Neuronal stem cell (in vitro differentiated cells): Measurements from ENCODE around the gene OR2T27. TPM values are rescaled to one million over a fixed set of nuclear protein-coding genes. Genes with fewer than 3 reads are reported as not detected.
"Not testable (repeated sequence)": the region's sequence is repeated elsewhere in the genome, so short reads cannot be mapped to it uniquely, and the experiment has no call there.

Source experiments
- DNase-seq: peaks from one replicate; pipeline ENCODE4 v3.0.0-alpha.2; 2013; ENCODE audit warnings: low spot score
- H2AFZ ChIP-seq: one replicate; pipeline ENCODE4 v1.6.1; 2013; ENCODE audit warnings: mild to moderate bottlenecking, low read length, inconsistent platforms
- H2AK5ac ChIP-seq: 2 replicates; pipeline ENCODE4 v1.6.1; 2013; ENCODE audit warnings: low read depth, mild to moderate bottlenecking, inconsistent platforms, low read length, moderate library complexity, mixed read lengths
- H2BK120ac ChIP-seq: 2 replicates; pipeline ENCODE4 v1.6.1; 2013; ENCODE audit warnings: low read depth, mild to moderate bottlenecking, inconsistent platforms, low read length, moderate library complexity, mixed read lengths
- H2BK12ac ChIP-seq: one replicate; pipeline ENCODE4 v1.6.1; 2013; ENCODE audit warnings: low read length, inconsistent platforms
- H2BK15ac ChIP-seq: 2 replicates; pipeline ENCODE4 v1.6.1; 2013; ENCODE audit warnings: mild to moderate bottlenecking, low read length, inconsistent platforms, mixed read lengths
- H2BK5ac ChIP-seq: one replicate; pipeline ENCODE4 v1.6.1; 2013; ENCODE audit warnings: inconsistent platforms, mild to moderate bottlenecking, low read length, moderate library complexity
- H3K14ac ChIP-seq: one replicate; pipeline ENCODE4 v1.6.1; 2013; ENCODE audit warnings: low read length, inconsistent platforms
- H3K18ac ChIP-seq: 2 replicates; pipeline ENCODE4 v1.6.1; 2013; ENCODE audit warnings: low read length, inconsistent platforms
- H3K23ac ChIP-seq: 2 replicates; pipeline ENCODE4 v1.6.1; 2013; ENCODE audit warnings: low read depth, mild to moderate bottlenecking, mixed read lengths, low read length, inconsistent platforms; ENCODE audit not compliant: poor library complexity
- H3K27ac ChIP-seq: replicated peaks from 3 replicates; pipeline ENCODE4 v1.5.1; 2013; ENCODE audit warnings: low read length, inconsistent platforms
- H3K27me3 ChIP-seq, 3 experiments: 2 replicates each; pipeline ENCODE4 v1.6.1; 2013; ENCODE audit warnings: low read length in 3 of 3, mild to moderate bottlenecking in 2 of 3, inconsistent platforms in 1 of 3, low read depth in 1 of 3, mixed read lengths in 1 of 3, moderate library complexity in 1 of 3; ENCODE audit not compliant: control insufficient read depth in 3 of 3, insufficient read depth in 3 of 3
- H3K36me3 ChIP-seq, 2 donors: replicated peaks in 1 of 2; 2 replicates each; pipeline ENCODE4 v1.6.1; 2013; ENCODE audit warnings: low read length in 2 of 2; ENCODE audit not compliant: control insufficient read depth in 2 of 2, insufficient read depth in 2 of 2
- H3K4ac ChIP-seq: 2 replicates; pipeline ENCODE4 v1.6.1; 2013; ENCODE audit warnings: inconsistent platforms, mild to moderate bottlenecking, low read length, moderate library complexity
- H3K4me1 ChIP-seq, 2 donors: 1 replicate in 1 of 2; 2 replicates in 1 of 2; pipeline ENCODE4 v1.6.1; 2013; ENCODE audit warnings: low read length in 2 of 2, low read depth in 1 of 2; ENCODE audit not compliant: control insufficient read depth in 2 of 2, insufficient read depth in 1 of 2
- H3K4me2 ChIP-seq: one replicate; pipeline ENCODE4 v1.6.1; 2013; ENCODE audit warnings: mild to moderate bottlenecking, low read length, inconsistent platforms; ENCODE audit not compliant: insufficient read depth, poor library complexity, severe bottlenecking
- H3K4me3 ChIP-seq, 2 donors: 2 replicates each; pipeline ENCODE4 v1.5.1; 2013; ENCODE audit warnings: low read length in 2 of 2, mild to moderate bottlenecking in 2 of 2, inconsistent platforms in 1 of 2, moderate library complexity in 1 of 2
- H3K79me1 ChIP-seq: one replicate; pipeline ENCODE4 v1.6.1; 2013; ENCODE audit warnings: low read depth, mild to moderate bottlenecking, inconsistent platforms, low read length, moderate library complexity
- H3K9ac ChIP-seq: one replicate; pipeline ENCODE4 v1.6.1; 2013; ENCODE audit warnings: mild to moderate bottlenecking, low read depth, low read length, inconsistent platforms; ENCODE audit not compliant: poor library complexity
- H3K9me3 ChIP-seq, 2 donors: replicated peaks in 1 of 2; 2 replicates each; pipeline versions ENCODE3 to v1.6.1; 2013; ENCODE audit warnings: low read length in 2 of 2, mild to moderate bottlenecking in 2 of 2, inconsistent platforms in 1 of 2, low read depth in 1 of 2, mixed read lengths in 1 of 2, moderate library complexity in 1 of 2; ENCODE audit not compliant: control insufficient read depth in 2 of 2, insufficient read depth in 1 of 2
- H4K8ac ChIP-seq: one replicate; pipeline ENCODE4 v1.6.1; 2013; ENCODE audit warnings: low read depth, mild to moderate bottlenecking, inconsistent platforms, low read length, moderate library complexity
- H4K91ac ChIP-seq: one replicate; pipeline ENCODE4 v1.6.1; 2013; ENCODE audit warnings: low read length, low read depth, mild to moderate bottlenecking, inconsistent platforms; ENCODE audit not compliant: poor library complexity
- whole genome bisulfite sequencing, 2 donors: extraction: QIAGEN DNeasy Blood & Tissue Kit; methylation state at CpG; one replicate each; pipeline ENCODE4 v1.1.7; 2013; ENCODE audit warnings: missing lambda C conversion rate in 2 of 2, mixed read lengths in 1 of 2; ENCODE audit not compliant: insufficient read length in 2 of 2, insufficient replicate concordance in 1 of 2; ENCODE audit errors: extremely low coverage in 2 of 2; 5-methylcytosine and 5-hydroxymethylcytosine counted together
- polyA plus RNA-seq, 2 experiments: library from polyadenylated mRNA; stranded (reverse); fragments of 200-250 nt; gene quantifications; one replicate each; pipeline ENCODE4 v1.2.3, GENCODE V29; 2013

Gene OR2T27, protein sequence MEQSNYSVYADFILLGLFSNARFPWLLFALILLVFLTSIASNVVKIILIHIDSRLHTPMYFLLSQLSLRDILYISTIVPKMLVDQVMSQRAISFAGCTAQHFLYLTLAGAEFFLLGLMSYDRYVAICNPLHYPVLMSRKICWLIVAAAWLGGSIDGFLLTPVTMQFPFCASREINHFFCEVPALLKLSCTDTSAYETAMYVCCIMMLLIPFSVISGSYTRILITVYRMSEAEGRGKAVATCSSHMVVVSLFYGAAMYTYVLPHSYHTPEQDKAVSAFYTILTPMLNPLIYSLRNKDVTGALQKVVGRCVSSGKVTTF
- polyA plus RNA-seq (2013, experiment 1 of 2), result not detected
- not detected for polyA plus RNA-seq (2013, experiment 2 of 2)

- H2BK5ac ChIP-seq, H2AFZ ChIP-seq, H3K27ac ChIP-seq, H3K9ac ChIP-seq, H3K18ac ChIP-seq, H3K79me1 ChIP-seq, H3K4ac ChIP-seq, H3K4me2 ChIP-seq, H3K9me3 ChIP-seq, H2AK5ac ChIP-seq, H3K4me3 ChIP-seq, H3K23ac ChIP-seq, H3K36me3 ChIP-seq, H2BK15ac ChIP-seq, H2BK120ac ChIP-seq, H3K14ac ChIP-seq, H2BK12ac ChIP-seq, H3K4me1 ChIP-seq, H4K8ac ChIP-seq, H3K27me3 ChIP-seq, H4K91ac ChIP-seq, DNase-seq: not testable (repeated sequence)
- WGBS, 2 donors, result no CpG with 5 or more reads among the region's 3 CpGs
Observed at GRCh38 chr1:248655354-248655753, at the start of gene OR2T27. Gene OR2T27, minus strand, starts transcription at chr1:248655528. Its CDS starts 4,644 bp downstream, at chr1:248650884.

- Histone ChIP-seq H2BK15ac (no peak overlapping the region), H2BK5ac (no peak overlapping the region), H3K18ac (no peak overlapping the region), H3K23ac (no peak overlapping the region), H2AFZ (no peak overlapping the region), H4K91ac (no peak overlapping the region), H3K9ac (no peak overlapping the region), H2AK5ac (no peak overlapping the region), H3K27ac (no peak overlapping the region), H3K14ac (no peak overlapping the region), H2BK120ac (no peak overlapping the region), H3K4me1 (no peaks in the 10 kb centered on the region), H3K27me3 (peaks cover 0 to 2% (median 0%) of the 10 kb centered on the region in 3 experiments), H3K9me3 (peaks cover 0 to 18% of the 10 kb centered on the region in 2 donors), H3K4ac (no peak overlapping the region), H3K79me1 (no peaks in the 10 kb centered on the region), H2BK12ac (no peak overlapping the region), H3K4me3 (no peak overlapping the region), H3K4me2 (no peak overlapping the region), H3K36me3 (no peaks in the 10 kb centered on the region), H4K8ac (no peak overlapping the region)
- no peak for DNase-seq
- no CpG with 5 or more reads among the region's 2 CpGs for WGBS, 2 donors
Observed at GRCh38 chr1:248704606-248705005, 49.3 kb upstream of the OR2T27 start.

DNA sequence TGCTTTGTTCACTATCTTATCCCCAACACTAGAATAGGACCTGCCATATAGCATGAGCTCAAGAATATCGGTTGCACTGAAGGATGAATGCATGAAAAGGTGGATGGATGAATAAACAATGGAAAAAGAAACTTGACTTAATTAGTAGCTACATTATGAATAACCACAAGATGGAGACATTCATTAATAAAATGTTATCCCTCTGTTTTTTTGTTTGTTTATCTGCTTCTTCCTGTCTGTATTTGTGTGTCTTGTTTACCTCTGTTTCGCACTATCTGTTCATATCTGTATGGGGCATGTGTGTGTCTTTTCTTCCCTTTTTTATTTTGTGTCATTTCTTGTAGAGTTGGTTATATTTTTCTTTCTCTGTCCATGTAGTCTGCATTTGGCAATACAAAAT, 48.3 kb upstream of the OR2T27 start:
- no peak overlapping the region for H3K27ac ChIP-seq
- no peaks in the 10 kb centered on the region for H3K36me3 ChIP-seq
- H2AFZ ChIP-seq, result no peak overlapping the region
- no peak overlapping the region for H3K18ac ChIP-seq
- H3K79me1 ChIP-seq, result no peaks in the 10 kb centered on the region
- H2AK5ac ChIP-seq, result no peak overlapping the region
- H3K4me3 ChIP-seq, result no peak overlapping the region
- no peak overlapping the region for H4K8ac ChIP-seq
- H2BK5ac ChIP-seq, result no peak overlapping the region
- H3K14ac ChIP-seq, result no peak overlapping the region
- no peak overlapping the region for H3K4me2 ChIP-seq
- H3K23ac ChIP-seq, result no peak overlapping the region
- H3K9ac ChIP-seq, result no peak overlapping the region
- no peak overlapping the region for H3K4ac ChIP-seq
- no peak overlapping the region for H2BK12ac ChIP-seq
- WGBS, 2 donors, result no CpG with 5 or more reads among the region's 2 CpGs
- H2BK120ac ChIP-seq, result no peak overlapping the region
- no peak overlapping the region for H4K91ac ChIP-seq
- DNase-seq, result no peak
- H3K27me3 ChIP-seq, result peaks cover 0 to 2% (median 0%) of the 10 kb centered on the region in 3 experiments
- no peak overlapping the region for H2BK15ac ChIP-seq
- H3K9me3 ChIP-seq, result peaks cover 0 to 18% of the 10 kb centered on the region in 2 donors
- no peaks in the 10 kb centered on the region for H3K4me1 ChIP-seq

GRCh38 chr1:248702714-248703113, 47.4 kb upstream of the OR2T27 start, which contains the start of gene OR14I1:
Gene OR14I1, minus strand, starts transcription at chr1:248702766.
- no peak within 1 kb of the TSS for H4K8ac ChIP-seq
- no peaks in the 10 kb centered on the region for H3K79me1 ChIP-seq
- no peak within 1 kb of the TSS for H3K9ac ChIP-seq
- no peak within 1 kb of the TSS for H4K91ac ChIP-seq
- no peak within 1 kb of the TSS for H3K14ac ChIP-seq
- H2BK12ac ChIP-seq, result no peak within 1 kb of the TSS
- H3K4ac ChIP-seq, result no peak within 1 kb of the TSS
- no peak within 1 kb of the TSS for H3K27ac ChIP-seq
- no peak within 1 kb of the TSS for H3K23ac ChIP-seq
- no peaks in the 10 kb centered on the region for H3K36me3 ChIP-seq
- H2BK5ac ChIP-seq, result no peak within 1 kb of the TSS
- H3K4me3 ChIP-seq, result no peak within 1 kb of the TSS
- no peak within 1 kb of the TSS for H3K4me2 ChIP-seq
- no peak for DNase-seq
- no peak within 1 kb of the TSS for H2AK5ac ChIP-seq
- H3K9me3 ChIP-seq, result peaks cover 0 to 20% of the 10 kb centered on the region in 2 donors
- no peak within 1 kb of the TSS for H2BK15ac ChIP-seq
- H3K27me3 ChIP-seq, result peaks cover 0 to 2% (median 0%) of the 10 kb centered on the region in 3 experiments
- no peak within 1 kb of the TSS for H2AFZ ChIP-seq
- no CpG with 5 or more reads among the region's 1 CpG for WGBS, 2 donors
- no peak within 1 kb of the TSS for H3K18ac ChIP-seq
- no peak within 1 kb of the TSS for H2BK120ac ChIP-seq
- H3K4me1 ChIP-seq, result no peaks in the 10 kb centered on the region
